Occipital lobe (tissue), 2 donors: ENCODE measurements around the gene SMG7. TPM values are rescaled to one million over a fixed set of nuclear protein-coding genes. Genes with fewer than 3 reads are reported as not detected.

Experiments
- DNase-seq: peaks from one replicate; lab custom pipeline; 2025; lab: John Stamatoyannopoulos, UW
- total RNA-seq: library from RNA; depleted of rRNA; stranded (reverse); fragments of >200 nt; gene quantifications from one replicate; pipeline ENCODE4 v1.2.3, GENCODE V29; 2014

The SMG7 gene
- total RNA-seq, 1 donor from 2014 or later = 26.2 TPM

DNA sequence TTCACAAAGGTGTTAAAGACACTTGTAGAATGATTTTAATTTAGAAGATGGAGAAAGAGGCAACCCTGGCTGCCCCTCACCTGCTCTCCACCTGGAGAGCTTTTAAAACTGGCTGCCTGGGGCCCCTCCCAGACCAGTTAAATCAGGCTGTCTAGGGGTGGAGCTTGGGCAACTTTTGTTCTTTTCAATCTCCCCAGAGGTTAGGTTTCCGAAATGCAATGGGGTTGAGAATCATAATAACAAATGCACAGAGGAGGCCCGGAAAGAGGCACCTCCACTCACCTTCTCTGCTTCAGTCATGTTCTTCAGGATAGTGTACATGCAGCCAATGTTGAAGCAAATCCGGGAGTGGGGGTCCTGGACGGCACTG, 117.6 kb downstream of the SMG7 start:
- no peak for DNase-seq

GRCh38 chr1:183590244-183591191, 118.2 kb downstream of the SMG7 start, which contains the start of gene NCF2:
Gene NCF2, minus strand, starts transcription at chr1:183590459. Its CDS starts 130 bp downstream, at chr1:183590329.
- no peak for DNase-seq

DNA sequence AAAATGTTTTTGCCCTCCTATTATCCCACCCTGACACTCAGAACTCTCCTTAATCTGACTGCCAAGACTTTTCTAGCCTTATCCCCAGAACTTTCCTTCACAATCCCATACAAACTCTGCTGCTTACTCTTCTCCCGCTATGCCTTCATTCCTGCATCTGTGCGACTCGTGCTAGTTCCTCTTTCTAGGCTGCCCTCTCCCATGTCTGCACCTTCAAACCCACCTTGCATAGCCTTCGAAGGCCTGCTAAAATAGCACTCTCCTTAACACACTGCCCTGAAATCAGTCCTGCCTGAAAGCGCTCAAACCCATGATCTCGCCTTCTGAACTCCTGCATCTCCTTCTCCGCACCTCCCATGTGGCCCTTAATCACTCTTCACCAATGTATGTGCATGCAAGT, 120.4 kb downstream of the SMG7 start:
- no peak for DNase-seq

DNA sequence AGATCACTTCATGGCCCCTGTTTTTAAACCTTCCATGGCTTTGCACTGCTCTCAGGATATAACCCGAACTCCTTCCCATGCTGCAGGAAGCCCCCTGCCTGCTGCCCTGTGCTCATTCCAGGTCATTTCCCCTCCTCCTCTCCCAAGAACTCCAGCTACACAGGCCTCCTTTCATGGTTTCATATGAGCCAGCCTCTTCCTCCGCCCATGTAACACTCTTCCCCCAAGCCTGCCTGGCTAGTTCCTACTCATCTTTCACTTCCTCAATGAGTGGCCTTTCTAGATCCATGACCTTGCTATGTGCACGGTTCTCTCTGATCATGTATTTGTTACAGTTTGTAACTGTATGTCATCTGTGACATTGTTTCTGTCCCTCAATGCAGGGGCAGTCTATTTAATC, 121.1 kb downstream of the SMG7 start:
- no peak for DNase-seq

- no peak for DNase-seq
Measured at GRCh38 chr1:183595537-183595936, 123.2 kb downstream of the SMG7 start.

DNA sequence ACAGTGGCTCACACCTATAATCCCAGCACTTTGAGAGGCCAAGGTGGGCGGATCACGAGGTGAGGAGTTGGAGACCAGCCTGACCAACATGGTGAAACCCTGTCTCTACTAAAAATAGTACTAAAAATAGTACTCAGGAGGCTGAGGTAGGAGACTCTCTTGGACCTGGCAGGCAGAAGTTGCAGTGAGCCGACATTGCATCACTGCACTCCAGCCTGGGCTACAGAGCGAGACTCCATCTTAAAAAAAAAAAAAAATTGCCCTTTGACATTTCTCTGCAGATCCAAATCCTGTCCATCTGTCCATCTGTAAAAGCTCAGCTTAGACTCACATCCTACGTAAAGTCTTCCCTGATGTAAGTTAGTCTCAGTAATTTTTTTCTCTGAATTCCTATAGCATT, 124.2 kb downstream of the SMG7 start:
- no peak for DNase-seq

DNA sequence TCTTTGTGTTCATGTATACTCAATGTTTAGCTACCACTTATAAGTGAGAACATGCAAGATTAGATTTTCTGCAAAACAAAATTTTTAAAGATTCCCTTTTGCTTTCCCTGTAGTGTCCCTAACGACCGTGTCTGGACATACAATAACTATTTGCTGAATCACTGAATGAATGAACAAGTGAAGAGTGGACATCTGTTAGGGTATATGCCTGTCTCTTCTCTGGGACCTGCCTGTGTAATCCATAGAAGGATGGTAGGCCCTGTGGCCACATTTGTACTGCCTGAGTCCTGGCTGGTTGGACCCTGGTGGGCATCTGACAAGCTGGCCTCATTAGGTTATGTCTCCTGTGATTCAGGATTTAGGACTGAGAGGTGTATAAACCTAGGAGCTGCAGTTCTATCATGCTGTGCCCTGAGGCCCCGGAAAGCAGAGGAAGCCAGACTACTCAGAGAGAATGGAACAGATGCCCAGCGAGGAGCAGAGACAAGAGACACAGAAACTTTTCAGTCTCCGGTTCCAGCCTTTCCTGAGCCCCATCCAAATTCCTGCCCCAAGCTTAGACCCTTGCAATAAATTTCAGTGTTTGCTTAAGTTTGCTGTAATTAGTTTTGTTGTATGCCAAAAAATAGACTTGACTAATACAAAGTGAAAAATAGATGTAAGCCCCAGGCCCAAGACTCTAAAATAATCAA, 125.5 kb downstream of the SMG7 start:
- no peak for DNase-seq

- DNase-seq = no peak
Measured at GRCh38 chr1:183598386-183598785, 126.1 kb downstream of the SMG7 start.

DNA sequence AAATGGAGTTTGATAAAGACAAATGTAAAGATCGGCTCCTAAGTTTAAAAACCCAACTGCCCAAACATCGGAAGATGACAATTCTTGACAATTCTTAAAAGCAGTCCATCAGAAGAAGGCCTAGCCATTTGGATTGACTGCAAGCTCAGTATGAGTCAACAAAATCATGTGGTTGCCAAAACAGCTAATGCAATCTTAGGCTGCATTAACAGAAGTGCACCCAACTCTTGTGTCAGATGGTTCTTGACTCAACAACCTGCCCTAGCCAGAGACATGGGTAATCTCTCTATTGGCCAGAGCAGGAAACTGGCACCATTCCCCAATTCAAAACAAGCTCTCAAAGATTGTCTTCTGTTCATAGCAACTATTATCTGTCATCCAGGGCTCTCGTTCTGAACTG, 127.8 kb downstream of the SMG7 start:
- DNase-seq = no peak

DNA sequence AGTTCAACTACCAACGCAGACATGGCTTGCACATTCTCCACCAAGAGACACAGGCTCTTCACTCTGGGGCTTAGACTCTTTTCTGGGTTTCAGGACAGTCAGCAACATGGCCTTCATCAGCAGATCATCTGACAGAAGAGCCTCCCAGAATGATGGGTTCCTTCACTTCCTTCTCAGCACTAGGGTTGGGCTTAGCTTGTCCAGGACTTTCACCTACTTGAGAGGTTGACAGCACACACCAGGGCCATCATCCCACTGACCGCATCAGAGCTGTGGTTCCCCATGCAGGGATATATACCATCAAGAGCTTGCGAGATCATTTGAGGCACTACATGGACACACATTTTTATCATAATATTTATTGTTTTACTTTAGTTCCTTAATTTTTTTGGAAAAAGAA, 128.3 kb downstream of the SMG7 start:
- DNase-seq = no peak

GRCh38 chr1:183602510-183602909, 130.2 kb downstream of the SMG7 start:
- DNase-seq = no peak

Other genes starting within 250 kb of the SMG7 start
- 41.5 TPM for gene NMNAT2, start 54.1 kb upstream of the SMG7 start, total RNA-seq
- 4.8 TPM for gene NCF2, start 118.0 kb downstream of the SMG7 start, total RNA-seq
- gene ARPC5, start 163.3 kb downstream of the SMG7 start, total RNA-seq = 145 TPM
- not detected for gene APOBEC4, start 180.8 kb downstream of the SMG7 start, total RNA-seq